Fibroblast of peridontal ligament (primary cell): ENCODE results near the gene FBXO28.

ENCODE experiments used
- DNase-seq: peaks from one replicate; pipeline ENCODE4 v3.0.0-alpha.2; 2010; ENCODE audit errors: extremely low read depth

Gene FBXO28

DNA sequence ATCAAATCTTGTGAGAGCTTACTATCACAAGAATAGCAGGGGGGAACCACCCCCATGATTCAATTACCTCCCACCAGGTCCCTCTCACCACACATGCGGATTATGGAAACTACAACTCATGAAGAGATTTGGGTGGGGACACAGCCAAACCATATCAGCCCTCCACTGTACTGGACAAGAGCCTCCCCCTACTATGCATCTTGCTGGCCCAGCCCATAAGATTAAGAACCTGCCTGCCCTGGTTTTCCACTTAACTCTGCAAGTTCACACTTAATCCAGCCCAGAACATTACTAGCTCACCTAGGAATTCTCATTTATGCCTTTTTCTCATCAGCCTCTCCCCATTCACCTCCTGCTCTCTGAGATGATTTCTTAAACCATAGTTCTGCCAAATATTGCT lies 18.0 kb upstream of the FBXO28 start:
- DNase-seq: no peak

DNA sequence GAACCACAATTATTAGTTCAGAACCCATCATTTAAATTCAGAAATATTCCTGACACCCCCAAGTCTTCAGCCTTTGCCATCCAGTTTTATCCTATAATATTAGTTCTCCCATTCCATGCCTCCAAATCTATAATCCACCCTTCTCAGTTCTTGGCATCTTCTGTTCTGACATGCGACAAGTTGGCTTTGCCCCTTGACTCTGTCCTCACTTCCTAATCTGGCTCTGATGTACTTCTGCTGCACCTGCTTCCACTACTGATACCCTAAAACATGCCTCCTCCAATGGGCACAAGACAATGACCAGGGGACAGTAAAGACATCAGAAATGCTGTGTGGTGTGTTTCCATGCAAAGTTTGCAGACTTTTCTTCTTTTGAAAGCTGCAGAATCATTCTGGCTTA lies 17.1 kb upstream of the FBXO28 start:
- DNase-seq: no peak

DNA sequence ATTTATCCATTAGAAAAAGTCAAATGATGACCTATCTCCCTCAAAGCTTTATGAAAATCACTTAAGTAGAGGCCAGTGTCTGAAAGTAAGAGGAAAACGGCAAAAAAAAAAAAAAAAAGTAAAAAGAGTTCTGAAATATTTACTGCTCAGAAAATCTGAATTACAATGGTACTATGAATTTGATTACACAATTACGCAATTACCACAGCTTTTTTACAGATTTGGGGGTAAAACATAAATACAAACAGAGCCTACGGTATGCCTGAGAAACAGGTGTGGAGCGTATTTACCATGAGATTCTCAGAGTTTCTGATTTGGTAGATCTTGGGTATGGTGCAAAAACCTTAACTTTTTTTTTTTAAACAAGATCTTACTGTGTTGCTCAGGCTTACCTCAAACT lies 15.9 kb upstream of the FBXO28 start:
- no peak for DNase-seq

DNA sequence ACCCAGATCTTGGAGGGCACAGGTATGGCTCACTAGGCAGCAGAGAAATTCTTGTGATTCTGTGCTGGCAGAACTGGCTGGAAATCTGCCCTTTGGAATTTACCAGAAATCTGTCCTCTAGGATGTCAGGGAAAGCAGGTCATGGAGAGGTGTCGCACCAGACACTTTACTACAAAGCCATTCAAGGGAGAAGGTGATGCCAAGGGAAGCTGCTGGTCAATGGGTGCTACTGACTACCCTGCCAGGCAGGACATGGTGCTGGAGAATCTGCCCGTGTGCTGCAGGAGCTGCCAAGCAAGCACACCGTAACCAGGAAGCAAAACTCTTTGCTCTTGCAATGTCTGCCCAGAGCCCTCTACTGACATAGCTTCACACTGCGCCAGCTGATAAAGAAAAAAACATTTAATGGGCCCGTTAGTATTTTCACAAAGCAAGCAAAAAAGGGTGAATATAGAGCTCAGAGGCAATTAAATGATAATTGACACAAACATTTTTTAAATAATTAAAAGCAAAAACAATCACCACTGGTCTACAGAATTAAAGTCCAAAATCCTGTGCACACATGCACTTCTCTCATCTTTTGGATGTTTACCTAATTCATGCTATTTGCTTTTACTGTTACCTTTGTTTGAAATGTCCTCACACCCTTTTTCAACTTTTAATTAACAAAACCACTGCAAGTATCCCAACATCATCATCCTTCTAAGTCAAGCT lies 7.2 kb upstream of the FBXO28 start:
- DNase-seq: peak; percentile 57

DNA sequence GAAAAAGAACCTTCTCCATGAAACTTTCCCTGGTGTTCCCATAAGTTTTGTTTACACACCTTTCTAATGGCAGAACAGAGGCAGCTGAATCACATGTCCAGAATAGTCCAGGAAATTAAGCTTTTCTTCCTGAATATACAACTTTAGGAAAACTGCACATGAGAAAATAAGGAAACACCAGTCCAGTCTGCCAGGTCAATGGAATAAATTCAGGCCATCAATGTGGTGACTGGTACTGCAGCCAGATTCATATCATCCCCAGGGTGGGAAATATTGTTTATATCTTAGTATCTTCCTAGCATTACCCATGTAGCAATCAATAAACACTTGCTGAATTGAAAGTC lies 6.7 kb upstream of the FBXO28 start:
- no peak for DNase-seq

DNA sequence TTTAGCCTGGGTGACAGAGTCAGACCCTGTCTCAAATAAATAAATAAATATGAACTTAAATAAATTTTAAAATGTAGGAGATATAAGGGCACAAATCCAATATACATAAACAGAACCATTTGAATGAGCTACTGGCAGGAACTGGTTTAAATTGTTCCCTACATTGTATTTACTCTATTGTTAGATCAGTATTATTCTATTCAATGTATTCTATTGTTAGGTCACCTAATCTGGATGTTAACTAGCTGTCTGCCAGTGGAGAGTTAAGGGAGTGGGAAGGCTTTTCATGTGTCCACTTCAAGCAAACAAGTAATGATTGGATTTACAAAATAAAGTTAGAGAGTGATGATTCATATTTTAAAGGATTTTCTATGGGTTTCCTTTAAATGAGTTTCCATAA lies 4.9 kb upstream of the FBXO28 start:
- DNase-seq: no peak

DNA sequence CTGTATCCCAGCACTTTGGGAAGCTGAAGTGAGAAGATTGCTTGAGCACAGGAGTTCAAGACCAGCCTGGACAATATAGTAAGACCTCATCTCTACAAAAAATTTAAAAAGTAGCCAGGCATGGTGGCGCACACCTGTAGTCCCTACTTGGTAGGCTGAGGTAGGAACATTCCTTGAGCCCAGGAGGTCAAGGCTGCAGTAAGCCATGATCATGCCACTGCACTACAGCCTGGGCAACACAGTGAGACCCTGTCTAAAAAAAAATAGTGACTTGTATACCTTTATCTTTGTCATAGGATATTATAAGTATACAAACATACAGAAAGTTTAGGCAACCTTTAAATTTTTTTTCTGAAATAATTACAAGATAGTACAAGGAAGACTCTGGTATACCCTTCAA lies 3.9 kb upstream of the FBXO28 start:
- no peak for DNase-seq

DNA sequence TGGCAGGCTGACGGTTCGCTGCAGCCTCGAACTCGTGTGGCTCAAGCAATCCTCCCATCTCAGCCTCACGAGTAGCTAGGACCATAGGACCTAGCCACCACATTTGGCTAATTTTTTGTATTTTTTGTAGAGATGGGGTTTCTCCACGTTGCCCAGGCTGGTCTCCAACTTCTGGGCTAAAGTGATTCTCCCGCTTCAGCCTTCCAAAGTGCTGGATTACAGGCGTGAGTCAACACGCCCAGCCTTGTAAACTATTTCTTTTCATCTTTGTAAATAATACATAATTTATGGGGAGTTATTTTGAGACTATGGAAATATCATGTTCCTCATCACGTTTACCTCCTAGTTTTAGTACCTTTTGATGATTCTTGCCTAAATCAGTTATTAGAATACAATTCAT lies 906 bp upstream of the FBXO28 start:
- no peak for DNase-seq

DNA sequence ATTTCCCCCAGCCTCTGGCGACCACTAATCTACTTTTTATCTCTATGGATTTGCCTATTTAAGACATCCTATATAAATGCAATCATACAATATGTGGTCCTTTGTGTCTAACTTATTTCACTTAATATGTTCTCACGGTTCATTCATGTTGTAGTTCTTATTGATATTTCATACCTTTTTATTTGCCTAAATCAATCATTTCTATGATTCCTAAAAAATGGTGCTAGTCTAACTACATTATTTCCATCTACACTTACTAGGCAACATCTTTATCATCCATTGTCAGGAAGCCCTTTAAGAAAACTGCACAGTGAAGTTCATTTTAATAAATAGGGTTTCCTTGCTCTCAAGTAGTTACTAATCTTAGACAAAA lies 380 bp upstream of the FBXO28 start:
- DNase-seq: no peak

DNA sequence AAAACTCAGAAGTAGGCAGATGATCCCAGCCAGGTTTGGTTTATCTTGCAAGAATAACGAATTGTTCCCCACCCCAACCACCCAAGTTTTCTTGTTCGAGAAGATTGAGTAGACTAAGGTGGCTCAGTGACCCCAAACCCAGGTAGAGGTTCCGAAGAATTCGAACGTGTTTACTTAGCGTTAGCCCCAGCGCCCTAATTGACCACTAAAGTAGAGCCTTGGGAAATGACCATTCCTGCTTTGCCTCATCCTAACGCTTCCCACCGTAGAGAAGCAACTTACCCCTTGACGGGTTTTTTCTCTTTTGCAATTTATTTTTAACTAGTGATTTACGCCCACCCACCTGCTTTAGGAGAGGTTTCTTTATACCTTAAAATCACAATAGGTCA lies 870 bp downstream of the FBXO28 start:
- no peak for DNase-seq

DNA sequence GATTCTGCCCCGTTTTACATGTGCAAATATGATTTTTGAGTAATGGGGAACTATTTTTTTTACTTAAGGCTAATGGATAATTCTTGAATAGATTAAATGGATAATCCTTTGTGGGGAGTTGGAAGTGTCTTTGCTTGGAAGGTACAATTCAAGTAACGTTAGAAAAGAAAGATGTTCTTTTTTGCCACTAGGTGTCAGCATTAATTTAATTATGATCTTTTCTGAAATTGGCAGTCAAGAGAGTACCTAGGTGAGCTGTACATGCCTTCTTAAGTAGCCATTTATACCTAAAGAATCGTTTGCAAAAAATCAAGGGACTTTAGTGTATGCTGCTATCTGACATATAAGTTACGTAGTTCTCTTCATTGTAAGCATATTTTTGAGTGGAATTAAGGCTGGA lies 2.2 kb downstream of the FBXO28 start:
- peak; percentile 66 for DNase-seq

DNA sequence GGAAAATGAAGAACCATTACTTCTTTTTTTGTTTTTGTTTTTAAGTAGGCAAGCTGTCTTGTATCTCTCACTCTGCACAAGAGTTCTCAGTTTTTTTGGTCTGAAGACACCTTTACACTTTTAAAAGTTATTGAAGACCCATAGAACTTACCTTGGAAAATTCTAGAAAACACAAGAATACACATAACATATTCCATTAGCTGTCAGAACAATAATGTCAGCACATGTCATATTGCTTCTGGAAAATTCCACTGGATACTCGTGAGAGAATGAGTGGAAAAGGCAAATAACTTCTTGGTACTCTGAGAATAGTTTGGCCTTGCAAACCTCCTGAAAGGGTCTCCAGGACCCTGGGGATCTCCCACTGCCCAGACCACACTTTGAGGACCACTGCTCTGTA lies 4.8 kb downstream of the FBXO28 start:
- no peak for DNase-seq

DNA sequence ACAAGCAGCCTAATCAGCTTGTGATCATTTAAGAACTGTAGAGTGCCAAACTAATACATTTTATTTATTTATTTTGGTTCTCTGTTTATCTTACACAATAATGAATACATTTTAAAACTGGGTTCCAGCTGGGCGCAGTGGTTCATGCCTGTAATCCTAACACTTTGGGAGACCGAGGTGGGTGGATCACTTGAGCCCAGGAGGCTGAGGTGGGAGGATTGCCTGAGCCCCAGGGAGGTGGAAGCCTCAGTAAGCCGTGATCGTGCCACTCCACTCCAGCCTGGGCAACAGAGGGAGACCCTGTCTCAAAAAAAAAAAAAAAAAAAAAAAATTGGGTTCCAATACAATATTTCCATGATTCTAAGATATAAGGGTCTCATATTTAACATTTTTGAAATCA lies 9.2 kb downstream of the FBXO28 start:
- DNase-seq: no peak

DNA sequence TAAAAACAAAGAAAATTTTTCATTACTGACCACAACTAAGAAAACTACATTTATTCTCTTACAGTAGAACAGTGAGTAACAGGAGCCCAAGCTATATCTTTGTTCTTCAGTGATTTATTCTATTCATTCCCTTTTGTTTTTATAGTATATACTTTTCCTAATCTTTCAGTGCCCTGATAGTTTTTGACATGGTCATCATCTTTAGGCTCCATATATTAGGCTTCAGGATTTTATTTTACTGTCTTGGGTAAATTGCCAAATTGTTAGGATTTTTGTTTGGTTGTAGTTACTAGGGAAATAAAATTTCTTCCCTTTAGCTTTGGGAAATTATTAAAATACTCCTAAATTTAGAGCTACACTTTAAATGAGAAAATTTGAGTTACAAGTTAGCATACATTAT lies 10.3 kb downstream of the FBXO28 start:
- no peak for DNase-seq

DNA sequence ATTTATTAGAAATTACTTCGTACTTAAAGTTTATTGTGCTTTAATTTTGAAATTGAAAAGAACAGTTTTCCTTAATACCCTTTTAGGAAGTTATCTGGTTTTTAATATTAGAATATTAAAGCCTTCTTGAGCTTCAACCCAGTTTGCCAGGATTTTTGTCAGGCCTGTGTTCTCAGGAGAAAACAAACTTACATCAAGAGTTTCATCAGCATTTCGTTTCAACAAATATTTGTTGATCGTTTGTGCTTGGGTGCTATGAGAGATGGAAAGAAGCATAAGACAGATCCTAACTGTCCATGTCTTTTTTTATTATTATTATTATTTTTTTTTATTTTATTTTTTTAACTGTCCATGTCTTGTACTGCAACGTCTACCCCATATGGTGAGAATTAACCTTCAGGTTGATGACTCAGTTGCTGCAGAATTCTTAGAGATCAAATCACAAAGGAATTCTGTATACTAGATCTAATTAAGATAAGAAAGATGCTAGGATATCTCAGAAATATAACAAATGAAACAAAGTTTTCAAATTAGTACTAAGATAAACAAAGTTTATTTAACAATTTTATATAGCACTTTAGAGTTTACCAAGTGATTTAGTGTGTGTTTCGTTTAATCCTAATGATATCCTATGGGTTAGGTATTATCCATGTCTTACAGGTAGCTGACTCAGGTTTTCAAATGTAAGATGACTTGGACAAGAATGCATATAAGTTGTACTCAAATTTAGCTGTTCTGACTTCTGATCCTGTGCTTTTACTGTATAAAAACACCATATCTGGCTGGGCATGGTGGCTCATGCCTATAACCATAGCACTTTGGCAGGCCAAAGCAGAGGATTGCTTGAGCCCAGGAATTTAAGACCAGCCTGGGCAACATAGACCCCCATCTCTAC lies 14.3 kb downstream of the FBXO28 start:
- DNase-seq: peak; percentile 57

DNA sequence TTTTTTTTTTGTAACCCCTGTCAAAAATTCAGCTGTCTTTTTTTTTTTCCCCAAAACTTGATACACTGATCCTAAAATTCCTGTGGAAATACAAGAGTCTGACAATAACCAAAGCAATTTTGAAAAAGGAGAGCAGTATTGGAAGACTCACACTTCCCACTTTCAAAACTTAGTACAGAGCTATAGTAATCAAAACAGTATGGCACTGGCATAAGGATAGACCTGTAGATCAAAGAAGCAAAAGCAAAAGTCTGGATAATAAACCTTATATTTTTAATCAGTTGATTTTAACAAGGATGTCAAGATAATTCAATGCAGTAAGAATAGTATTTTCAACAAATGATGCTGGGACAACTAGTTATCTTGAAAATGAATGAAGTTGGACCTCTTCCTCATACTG lies 17.3 kb downstream of the FBXO28 start:
- DNase-seq: no peak

DNA sequence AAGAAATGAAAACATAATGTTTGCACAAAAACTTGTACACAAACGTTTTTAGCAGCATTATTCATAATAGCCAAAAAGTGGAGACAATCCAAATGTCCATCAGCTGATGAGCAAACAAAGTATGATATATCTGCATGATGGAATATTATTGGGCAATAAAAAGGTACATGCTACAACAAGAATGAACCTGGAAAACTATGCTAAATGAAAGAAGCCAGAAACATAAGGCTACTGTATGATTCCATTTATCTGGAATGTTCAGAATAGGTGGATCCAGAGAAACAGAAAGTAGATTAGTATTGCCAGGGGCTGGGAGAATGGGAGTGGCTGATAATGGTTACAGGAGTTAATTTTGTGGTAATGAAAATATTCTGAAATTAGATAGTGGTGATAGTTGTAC lies 19.0 kb downstream of the FBXO28 start:
- no peak for DNase-seq

DNA sequence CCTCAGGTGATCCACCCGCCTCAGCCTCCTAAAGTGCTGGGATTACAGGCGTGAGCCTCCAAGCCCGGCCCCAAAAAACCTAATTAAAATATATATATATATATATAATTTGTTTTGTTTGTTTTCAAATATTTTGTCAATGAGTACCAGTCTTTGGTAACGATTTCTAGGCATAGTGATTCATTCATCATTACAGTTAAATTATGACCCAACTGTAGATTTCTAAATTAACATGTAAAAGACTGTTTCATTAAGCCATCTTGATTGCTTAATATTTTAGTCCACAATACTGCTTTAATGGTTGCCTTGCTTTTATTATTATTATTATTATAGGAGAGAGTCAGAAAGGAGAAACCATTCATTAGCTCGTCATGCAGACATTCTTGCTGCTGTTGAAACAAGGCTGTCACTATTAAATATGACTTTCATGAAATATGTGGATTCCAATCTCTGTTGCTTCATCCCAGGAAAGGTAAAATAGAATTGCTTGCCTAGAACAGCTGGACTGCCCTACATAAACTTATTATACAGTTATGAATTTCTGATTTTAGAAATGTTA lies 19.9 kb downstream of the FBXO28 start:
- DNase-seq: no peak

DNA sequence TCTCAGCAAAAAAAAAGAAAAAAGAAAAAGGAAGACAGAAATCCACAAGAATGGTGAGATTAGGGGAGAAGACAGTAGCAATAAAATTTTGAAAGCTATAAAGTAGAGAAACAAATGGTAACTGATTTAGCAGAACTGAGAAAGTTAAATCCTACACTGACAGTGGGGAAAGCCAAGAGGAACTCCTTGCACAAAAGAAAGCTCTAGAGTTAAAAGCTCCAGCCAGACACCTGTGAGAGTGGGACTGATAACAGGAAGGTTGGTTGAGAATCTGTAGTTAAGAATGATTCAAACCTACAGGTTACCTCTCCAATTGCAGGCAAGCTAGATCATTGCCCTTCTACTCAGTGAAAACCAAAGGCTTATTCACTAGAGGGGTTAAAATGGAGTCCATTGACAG lies 23.6 kb downstream of the FBXO28 start:
- DNase-seq: no peak

DNA sequence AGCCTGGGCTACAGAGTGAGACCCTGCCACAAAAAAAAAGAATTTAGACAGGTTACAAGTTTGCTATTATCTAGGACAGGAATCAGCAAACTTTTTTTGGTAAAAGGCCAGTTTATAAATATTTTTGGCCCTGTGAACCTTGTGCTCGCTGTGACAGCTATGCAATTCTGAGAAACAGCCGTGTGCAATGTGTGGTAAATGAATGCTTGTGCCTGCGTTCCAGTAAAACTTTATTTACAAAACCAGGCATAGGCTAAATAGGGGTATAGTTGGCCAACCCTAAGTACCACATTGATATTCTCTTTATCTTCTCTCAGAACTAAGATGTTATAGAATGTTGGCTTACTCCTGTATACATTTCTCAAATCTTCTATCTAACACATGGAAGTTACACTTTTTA lies 24.3 kb downstream of the FBXO28 start:
- no peak for DNase-seq

DNA sequence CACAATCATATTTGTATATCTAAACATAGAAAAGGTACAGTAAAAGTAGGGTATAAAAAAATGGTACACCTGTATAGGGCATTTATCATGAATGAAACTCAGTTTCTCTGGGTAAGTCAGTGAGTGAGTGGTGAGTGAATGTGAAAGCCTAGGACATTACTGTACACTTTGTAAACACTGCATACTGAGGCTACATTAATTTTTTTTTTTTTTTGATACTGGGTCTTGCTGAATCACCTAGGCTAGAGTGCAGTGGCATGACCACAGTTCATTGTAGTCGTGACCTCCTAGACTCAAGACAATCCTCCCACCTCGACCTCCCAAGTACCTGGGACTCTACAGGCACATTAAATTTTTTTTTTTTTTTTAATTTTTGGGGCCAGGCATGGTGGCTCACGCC lies 27.8 kb downstream of the FBXO28 start:
- DNase-seq: no peak

DNA sequence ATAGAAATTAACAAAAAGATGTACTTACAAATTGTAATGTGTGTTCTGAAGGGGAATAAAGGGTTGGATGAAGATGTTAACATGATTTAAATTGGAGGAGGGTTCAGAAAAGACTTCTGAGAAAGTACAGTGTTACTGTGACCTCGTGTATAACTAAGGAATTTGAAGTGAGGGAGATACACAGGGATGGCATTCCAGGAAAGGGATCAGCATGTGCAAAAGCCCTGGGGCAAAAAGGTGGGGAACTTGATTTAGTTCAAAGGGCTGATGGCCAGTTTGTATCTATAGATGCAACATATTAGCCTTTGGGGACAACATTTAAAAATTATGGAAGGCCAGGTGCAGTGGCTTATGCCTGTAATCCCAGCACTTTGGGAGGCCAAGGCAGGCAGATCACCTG lies 35.8 kb downstream of the FBXO28 start:
- DNase-seq: no peak

DNA sequence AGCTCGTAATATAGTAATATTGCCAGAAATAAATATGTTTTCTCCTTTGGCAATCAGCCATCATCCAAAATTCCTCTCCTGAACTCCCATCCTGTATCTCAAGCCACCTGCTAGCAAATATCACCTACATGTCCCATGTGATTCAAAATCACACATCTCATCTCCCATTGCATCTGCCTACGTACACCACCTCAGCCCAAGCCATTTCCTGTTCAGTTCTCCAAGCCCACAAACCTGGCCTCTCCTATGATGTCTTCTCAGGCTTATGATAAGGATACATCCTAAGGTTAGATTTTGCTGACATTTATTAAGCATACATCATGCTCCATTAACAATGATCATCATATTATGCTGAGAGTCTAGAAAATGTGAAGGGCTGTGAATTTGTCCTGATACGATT lies 37.2 kb downstream of the FBXO28 start:
- no peak for DNase-seq
